ENCODE measurements around the gene PHOSPHO2.

DNA sequence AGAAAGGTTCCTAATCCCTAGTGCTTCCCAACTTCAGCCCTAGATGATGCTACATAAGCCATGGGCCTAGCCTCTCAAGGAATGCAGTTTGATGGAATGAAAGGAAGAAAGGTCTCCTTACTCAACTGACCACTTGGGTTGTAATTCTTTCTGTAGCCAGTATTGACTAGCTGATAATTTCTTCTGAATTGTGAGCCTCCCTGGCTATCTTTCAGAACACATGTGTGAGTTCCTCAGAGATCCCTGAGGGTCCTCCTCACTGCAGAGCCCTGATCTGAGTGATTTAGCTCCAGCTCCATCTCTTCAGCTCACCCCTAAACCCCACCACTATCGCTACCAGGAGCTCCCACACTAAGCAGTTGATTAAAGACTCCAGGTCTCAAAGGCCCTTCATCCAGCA lies 31.5 kb upstream of the PHOSPHO2 start:
- TF ChIP-seq, protein P1, sequence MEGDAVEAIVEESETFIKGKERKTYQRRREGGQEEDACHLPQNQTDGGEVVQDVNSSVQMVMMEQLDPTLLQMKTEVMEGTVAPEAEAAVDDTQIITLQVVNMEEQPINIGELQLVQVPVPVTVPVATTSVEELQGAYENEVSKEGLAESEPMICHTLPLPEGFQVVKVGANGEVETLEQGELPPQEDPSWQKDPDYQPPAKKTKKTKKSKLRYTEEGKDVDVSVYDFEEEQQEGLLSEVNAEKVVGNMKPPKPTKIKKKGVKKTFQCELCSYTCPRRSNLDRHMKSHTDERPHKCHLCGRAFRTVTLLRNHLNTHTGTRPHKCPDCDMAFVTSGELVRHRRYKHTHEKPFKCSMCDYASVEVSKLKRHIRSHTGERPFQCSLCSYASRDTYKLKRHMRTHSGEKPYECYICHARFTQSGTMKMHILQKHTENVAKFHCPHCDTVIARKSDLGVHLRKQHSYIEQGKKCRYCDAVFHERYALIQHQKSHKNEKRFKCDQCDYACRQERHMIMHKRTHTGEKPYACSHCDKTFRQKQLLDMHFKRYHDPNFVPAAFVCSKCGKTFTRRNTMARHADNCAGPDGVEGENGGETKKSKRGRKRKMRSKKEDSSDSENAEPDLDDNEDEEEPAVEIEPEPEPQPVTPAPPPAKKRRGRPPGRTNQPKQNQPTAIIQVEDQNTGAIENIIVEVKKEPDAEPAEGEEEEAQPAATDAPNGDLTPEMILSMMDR (IDR thresholded peaks at IDR 0.05; ENCODE audit: low read length), result no peak
- TF ChIP-seq EZH2 (optimal IDR thresholded peaks at IDR 0.05; ENCODE audit: low read depth, low read length), result no peak
